Left cardiac atrium (tissue), 4 donors: ENCODE results near the gene DYRK3. TPM values are rescaled to one million over a fixed set of nuclear protein-coding genes. Genes with fewer than 3 reads are reported as not detected.

Source experiments
- ATAC-seq, 2 donors: fragments of 200-7000 bp; cut with Tn5 transposase; one replicate each; pipeline ENCODE4 v1.9.1; 2020; ENCODE audit warnings: mild to moderate bottlenecking in 2 of 2, moderate library complexity in 2 of 2
- DNase-seq: peaks from one replicate; pipeline ENCODE4 v3.0.0-alpha.2; 2020
- intact Hi-C, 2 donors: fragments of 100-400 bp; cut with DNase I; formaldehyde crosslinking; loops; one replicate each; pipeline versions ENCODE4 v1.14.1 to v1.15.1; 2022 to 2023
- long read RNA-seq: library from polyadenylated mRNA; unstranded; transcript quantifications from one replicate; pipeline ENCODE4 v2.0.0, GENCODE V29; 2021
- total RNA-seq, 2 donors: library from RNA; stranded (reverse); fragmentation: NEBNext Ultra II Directional; extraction: Animal tissue kit (Norgen Biotek cat#: 25700); gene quantifications; one replicate each; pipeline ENCODE4 v1.2.1, GENCODE V29; 2021
- donor health status: DM: no; HTN: yes; CAD: no.
- donor health status: DM: no; HTN: yes; CAD: no; lungs with severe emphysema.
- donor health status: DM: yes; HTN: yes; CAD: no.
- donor health status: Dilated cardiomyopathy.

DYRK3 gene
- 10 to 100 TPM; 12.4 to 18.7 TPM for total RNA-seq
- long read RNA-seq, transcript DYRK3-203 (3 exons, 2,163 nt) = major isoform, 5 of 15 reads
- long read RNA-seq, partial matches to known transcripts = 0 of 15 reads
- long read RNA-seq, other reads (novel, unspliced or antisense) = 8 of 15 reads

GRCh38 chr1:206635080-206635977, at the start of gene DYRK3:
DYRK3 (plus strand) TSS chr1:206635536; CDS start chr1:206635704, 168 bp downstream.
- ATAC-seq = peak; percentile 99
- DNase-seq = peak; percentile 97
- intact Hi-C loops = loop anchor here in 1 of 2 donors (2.0 to 5.0 kb wide), 2 partner anchors 97 to 173 kb away; no protein-coding TSS in a partner anchor

- intact Hi-C loops = no loop called here
Measured at GRCh38 chr1:206586501-206587445, 48.6 kb upstream of the DYRK3 start.

GRCh38 chr1:206587904-206588303, 47.4 kb upstream of the DYRK3 start:
- intact Hi-C loops = no loop called here

More at GRCh38 chr1:206586501-206587445, 48.6 kb upstream of the DYRK3 start:
- no peak for DNase-seq
- ATAC-seq = no peak

GRCh38 chr1:206588492-206588891, 46.8 kb upstream of the DYRK3 start:
- intact Hi-C loops = no loop called here
- no peak for DNase-seq
- ATAC-seq = no peak

More at GRCh38 chr1:206587904-206588303, 47.4 kb upstream of the DYRK3 start:
- no peak for ATAC-seq
- no peak for DNase-seq

- ATAC-seq (peak; percentile 69 to 86), DNase-seq (peak; percentile 43)
- intact Hi-C loops = no loop called here
Measured at GRCh38 chr1:206589206-206589605, 46.1 kb upstream of the DYRK3 start.

- DNase-seq = no peak
- intact Hi-C loops = no loop called here
- ATAC-seq = peak in 1 of 2 donors; percentile 45
Measured at GRCh38 chr1:206590025-206590758, 45.1 kb upstream of the DYRK3 start.

- intact Hi-C loops = no loop called here
- ATAC-seq (no peak), DNase-seq (no peak)
Measured at GRCh38 chr1:206591226-206591625, 44.1 kb upstream of the DYRK3 start.

GRCh38 chr1:206591696-206592095, 43.6 kb upstream of the DYRK3 start:
- DNase-seq (no peak), ATAC-seq (no peak)
- intact Hi-C loops = no loop called here

GRCh38 chr1:206593351-206593925, 41.9 kb upstream of the DYRK3 start:
- no peak for ATAC-seq
- intact Hi-C loops = no loop called here

GRCh38 chr1:206595581-206596318, 39.6 kb upstream of the DYRK3 start:
- DNase-seq = no peak
- ATAC-seq = no peak
- intact Hi-C loops = no loop called here

More at GRCh38 chr1:206593351-206593925, 41.9 kb upstream of the DYRK3 start:
- DNase-seq = no peak

- ATAC-seq (no peak), DNase-seq (no peak)
- intact Hi-C loops = no loop called here
Measured at GRCh38 chr1:206596319-206596666, 39.0 kb upstream of the DYRK3 start.

- intact Hi-C loops = no loop called here
- no peak for DNase-seq
- no peak for ATAC-seq
Measured at GRCh38 chr1:206600527-206600926, 34.8 kb upstream of the DYRK3 start.

- no peak for ATAC-seq
- intact Hi-C loops = no loop called here
- DNase-seq = no peak
Measured at GRCh38 chr1:206604861-206605260, 30.5 kb upstream of the DYRK3 start.

- intact Hi-C loops = no loop called here
- ATAC-seq (no peak), DNase-seq (no peak)
Measured at GRCh38 chr1:206606867-206607266, 28.5 kb upstream of the DYRK3 start.

GRCh38 chr1:206608108-206608698, 27.1 kb upstream of the DYRK3 start:
- DNase-seq = no peak
- ATAC-seq = no peak
- intact Hi-C loops = no loop called here

- no peak for DNase-seq
- no peak for ATAC-seq
- intact Hi-C loops = no loop called here
Measured at GRCh38 chr1:206609229-206609991, 25.9 kb upstream of the DYRK3 start.
